KBM-7 (cell line): ENCODE measurements around the gene LPIN3.

Experiments used
- DNase-seq: peaks from one replicate; pipeline ENCODE4 v3.0.0-alpha.2; 2015
- in situ Hi-C: fragments of 300-500 bp; cut with MboI; formaldehyde crosslinking; loops from 2 replicates; pipeline ENCODE4 v1.14.3; 2020; ENCODE audit warnings: low sequenced_read_pairs, low pct_unique_long_range_greater_than_20kb, mixed read lengths

Gene LPIN3

GRCh38 chr20:41408986-41409385, 68.4 kb downstream of the LPIN3 start:
- peak; percentile 71 for DNase-seq
- in situ Hi-C loops = no loop called here
